Epithelial cell of prostate (primary cell): Measurements from ENCODE around the gene SQSTM1.
A peak's percentile ranks its signal among the peaks of the same experiment; 100 is the strongest.
"Not testable (repeated sequence)": the region's sequence is repeated elsewhere in the genome, so short reads cannot be mapped to it uniquely, and the experiment has no call there.

Experiments
- DNase-seq: peaks from one replicate; pipeline ENCODE4 v3.0.0-alpha.2; 2011; ENCODE audit warnings: low read depth, low spot score
- H3K27ac ChIP-seq: fragments of 450-650 bp; 2 replicates; pipeline ENCODE4 v1.5.1; 2017; ENCODE audit warnings: mild to moderate bottlenecking

Gene SQSTM1

DNA sequence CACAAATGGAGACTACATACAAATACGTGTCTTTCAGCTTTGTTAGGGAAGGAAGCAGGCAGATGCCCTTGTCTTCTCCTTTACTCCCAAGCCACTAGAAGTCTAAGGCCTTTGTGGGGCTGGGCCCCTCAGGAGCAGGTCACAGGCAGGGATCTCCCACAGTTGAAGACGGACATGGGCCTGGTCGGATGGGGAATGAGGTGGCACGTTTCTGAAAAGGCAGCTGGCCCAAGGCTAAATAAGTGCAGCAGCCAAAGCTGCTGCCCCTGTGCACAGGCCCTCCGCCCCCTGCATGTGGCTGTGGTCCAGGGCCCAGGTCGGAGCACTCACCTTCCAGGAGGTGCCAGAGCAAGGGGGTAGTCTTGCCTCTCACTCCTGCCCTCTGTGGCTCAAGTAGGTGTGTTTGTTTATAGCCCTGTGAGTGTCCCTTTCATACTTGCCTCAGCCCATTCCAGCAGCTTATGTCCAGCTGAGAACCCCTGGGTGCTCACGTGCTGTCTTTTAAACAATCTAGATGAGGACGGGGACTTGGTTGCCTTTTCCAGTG is 1.8 kb downstream of the SQSTM1 start:
- peak overlapping the region; percentile 84 for H3K27ac ChIP-seq
- no peak for DNase-seq

DNA sequence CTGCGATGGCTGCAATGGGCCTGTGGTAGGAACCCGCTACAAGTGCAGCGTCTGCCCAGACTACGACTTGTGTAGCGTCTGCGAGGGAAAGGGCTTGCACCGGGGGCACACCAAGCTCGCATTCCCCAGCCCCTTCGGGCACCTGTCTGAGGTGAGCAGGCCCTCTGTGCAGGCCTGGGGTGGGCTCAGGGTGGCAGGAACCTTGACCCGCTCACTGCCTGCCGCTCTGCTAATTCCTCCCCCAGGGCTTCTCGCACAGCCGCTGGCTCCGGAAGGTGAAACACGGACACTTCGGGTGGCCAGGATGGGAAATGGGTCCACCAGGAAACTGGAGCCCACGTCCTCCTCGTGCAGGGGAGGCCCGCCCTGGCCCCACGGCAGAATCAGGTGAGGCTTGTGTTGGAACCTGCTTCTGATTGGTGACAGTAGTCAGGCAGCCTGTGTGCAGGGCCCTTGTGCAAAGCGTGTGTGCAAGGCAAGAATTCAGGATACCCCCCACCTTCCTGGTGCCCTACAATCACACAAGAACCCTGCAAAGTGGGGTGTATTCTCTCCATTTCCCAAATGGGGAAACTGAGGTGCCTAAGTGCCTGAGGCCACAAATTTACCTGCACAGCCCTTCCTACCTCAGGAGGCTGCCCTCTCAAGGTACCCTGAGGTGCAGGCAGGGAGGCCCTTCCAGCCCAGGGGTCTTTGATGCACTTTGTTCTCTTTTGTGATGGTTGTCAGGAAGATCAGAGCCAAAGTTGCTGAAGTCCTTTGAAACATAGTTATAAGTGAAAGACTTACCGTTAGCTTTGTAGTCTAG is 3.4 kb downstream of the SQSTM1 start:
- no peak overlapping the region for H3K27ac ChIP-seq
- DNase-seq: no peak

DNA sequence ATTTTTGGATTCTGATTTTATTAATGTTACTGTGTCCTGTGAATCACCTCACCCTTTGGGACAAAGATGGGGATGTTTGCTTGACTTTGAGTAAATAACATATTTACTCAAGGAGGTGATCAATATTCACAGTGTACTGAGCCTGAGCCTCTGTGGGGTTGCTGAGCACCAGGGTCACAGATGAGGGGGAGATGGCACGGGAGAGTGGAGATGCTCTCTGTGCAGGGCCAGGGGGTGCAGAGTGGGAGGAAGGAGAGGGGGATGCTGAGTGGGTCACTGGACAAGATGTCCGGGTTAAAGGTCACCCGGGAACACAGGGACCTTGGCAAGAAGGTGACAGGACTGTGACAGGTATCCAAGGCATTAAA is 4.0 kb downstream of the SQSTM1 start:
- DNase-seq: no peak
- H3K27ac ChIP-seq: no peak overlapping the region

DNA sequence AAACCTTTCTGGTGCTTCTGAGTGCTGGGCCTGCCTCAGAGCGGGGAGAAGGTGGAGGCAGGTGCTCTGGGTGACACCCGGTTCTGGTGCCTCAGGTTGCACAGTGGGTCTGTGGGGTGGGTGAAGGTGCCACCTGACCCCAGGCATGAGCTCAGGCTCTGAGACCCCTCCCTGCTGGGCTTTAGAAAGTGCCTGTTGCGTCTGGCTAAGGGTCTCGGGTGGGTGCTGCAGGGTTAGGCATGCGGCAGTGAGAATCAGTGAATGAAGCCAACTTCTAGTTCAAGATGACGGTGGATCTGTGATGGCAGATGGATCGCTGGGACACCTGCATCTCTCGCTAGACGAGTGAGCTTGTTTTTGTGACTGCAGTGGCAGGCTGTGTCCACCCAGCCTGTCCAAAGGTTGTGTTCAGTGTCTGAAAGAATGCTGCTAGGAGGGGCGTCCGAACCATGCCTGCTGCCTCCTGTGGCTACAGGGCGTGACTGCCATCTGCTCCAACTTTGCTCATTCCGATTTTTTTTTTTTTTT is 5.0 kb downstream of the SQSTM1 start:
- no peak overlapping the region for H3K27ac ChIP-seq
- DNase-seq: no peak

DNA sequence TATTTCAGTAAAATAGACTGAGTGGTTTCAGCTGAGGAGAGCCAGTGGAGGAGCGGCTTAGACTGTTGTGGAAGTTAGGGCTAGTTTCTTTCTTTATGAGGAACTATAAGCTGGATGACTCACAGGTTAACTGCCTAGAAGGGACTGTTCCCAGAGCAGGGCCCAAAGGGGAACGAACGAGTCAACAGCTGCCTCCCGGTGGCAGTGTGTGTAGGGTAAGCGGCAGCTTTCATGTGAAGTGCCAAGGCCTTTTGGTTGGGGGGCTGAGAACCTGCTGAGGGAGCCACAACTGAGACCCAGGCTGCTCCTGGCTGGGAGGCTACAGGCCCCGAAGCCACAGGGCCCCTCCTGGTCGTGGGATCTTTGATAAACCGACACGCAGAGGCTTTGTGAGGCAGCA is 7.0 kb downstream of the SQSTM1 start:
- no peak for DNase-seq
- peak overlapping the region; percentile 17 for H3K27ac ChIP-seq

DNA sequence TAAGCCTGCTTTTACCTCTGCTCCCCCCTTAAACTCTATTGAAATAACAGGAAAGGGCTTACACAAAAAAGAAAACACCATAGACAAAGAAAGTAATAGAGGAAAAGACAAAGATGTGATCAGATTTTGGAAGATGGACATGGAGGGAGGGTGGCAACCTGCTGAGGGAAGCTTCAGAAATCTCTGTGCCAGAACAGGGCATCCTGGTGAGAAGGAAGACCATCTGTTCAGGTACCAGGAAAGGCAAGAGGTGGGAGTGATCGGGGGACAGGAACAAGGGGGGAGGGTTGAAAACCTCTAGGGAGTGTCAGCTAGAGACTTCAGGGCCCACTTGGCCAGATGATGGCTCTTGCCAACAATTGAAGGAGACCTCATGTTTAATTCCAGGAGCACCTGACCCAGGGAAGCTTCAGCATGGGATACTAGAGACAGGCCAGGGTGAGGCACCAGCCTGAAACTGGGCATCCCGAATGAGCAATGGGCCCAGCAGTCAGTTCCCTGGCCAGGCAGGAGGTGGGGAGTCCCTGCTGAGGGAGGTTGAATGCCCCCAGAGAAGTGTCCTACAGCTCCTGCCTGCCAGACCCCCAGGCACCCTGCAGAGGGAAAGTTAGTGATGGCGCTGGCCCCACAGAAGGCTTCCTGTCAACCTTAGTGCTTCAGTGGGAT is 8.2 kb downstream of the SQSTM1 start:
- no peak for DNase-seq
- H3K27ac ChIP-seq: no peak overlapping the region

DNA sequence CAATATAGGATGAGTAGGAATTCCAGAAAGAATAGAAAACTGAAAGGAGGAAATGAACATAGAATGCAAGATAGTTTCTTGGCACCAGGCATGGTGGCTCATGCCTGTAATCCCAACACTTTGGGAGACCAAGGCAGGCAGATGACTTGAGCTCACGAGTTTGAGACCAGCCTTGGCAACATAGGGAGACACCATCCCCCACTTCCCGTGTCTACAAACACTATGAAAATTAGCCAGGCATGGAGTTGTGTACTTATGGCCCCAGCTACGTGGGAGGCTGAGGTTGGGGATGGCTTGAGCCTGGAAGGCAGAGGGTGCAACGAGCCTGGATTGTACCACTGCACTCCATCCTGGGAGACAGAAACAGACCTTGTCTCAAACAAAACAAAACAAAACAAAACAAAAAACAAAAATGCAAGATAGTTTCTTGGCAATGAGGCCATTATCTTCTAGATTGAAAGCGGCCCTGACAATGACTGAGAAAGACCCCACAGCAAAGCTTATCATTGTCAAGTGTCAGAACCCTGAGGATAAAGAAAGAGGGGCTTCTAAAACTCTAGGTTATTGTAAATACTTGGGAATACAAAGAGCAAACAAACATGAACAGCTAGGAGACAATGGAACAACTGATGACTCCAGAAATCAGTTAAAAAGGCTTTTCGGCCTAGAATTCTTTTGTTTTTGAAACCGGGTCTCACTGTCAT is 9.2 kb downstream of the SQSTM1 start:
- DNase-seq: no peak

DNA sequence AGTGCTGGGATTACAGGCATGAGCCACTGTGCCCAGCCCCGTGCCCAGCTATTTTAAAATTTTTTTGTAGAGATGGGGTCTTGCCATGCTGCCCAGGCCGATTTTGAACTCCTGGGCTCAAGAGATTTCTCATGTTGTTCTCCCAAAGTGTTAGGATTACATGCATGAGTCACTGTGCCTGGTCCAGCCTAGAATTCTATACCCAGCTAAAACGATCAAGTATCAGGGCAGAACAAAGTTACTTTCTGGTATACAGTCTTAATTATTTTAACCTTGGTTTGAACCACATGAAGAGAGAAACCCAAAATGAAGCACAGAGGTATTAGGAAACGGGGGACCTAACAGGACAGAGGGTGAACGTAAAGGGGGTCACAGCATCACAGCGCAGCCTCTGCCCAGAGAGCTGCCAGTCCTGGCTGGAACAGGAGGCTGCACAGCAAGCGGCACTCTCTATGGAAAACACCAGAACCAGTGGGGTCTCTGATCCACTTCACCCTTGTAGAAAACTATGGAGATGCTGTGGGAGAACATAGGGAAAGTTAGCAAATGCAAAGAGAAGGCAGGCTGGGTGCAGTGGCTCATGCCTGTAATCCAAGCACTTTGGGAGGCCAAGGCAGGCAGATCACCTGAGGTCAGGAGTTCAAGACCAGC is 10.2 kb downstream of the SQSTM1 start:
- no peak for DNase-seq
- H3K27ac ChIP-seq: no peak overlapping the region

More for the DNA sequence above, 9.2 kb downstream of the SQSTM1 start:
- no peak overlapping the region for H3K27ac ChIP-seq

DNA sequence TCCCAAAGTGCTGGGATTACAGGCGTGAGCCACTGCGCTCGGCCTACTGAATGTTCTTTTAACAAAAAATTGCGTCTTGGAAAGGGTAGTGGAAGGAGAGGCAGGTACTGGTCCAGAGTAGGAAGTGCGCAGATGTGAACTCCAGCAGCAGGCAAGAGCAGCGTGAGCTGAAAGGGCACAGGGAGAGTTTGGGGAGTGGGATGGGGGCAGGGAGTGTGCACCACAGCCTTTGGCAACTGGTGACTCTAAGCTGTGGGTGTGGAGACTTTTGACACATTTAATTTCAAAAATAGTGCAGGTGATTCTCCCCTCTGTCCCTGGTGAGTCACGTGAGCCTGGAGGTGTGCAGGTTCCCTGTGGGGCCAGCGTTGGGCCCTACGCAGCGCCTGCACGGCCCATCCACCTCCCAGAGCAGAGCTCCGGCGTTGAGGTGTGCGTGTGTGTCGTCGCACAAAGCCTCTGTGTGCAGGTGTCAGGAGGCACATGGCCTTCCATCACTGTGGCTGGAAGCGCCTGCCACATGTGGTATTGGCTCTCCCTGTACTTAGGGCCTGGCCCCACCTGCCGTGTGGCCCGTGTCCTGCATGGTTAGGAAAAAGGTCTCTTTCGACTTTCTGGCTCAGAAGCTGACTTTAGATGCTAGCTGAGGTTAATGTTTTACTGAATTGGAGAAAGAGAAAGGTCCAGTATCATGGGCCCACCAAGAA is 11.5 kb downstream of the SQSTM1 start:
- no peak overlapping the region for H3K27ac ChIP-seq
- no peak for DNase-seq

DNA sequence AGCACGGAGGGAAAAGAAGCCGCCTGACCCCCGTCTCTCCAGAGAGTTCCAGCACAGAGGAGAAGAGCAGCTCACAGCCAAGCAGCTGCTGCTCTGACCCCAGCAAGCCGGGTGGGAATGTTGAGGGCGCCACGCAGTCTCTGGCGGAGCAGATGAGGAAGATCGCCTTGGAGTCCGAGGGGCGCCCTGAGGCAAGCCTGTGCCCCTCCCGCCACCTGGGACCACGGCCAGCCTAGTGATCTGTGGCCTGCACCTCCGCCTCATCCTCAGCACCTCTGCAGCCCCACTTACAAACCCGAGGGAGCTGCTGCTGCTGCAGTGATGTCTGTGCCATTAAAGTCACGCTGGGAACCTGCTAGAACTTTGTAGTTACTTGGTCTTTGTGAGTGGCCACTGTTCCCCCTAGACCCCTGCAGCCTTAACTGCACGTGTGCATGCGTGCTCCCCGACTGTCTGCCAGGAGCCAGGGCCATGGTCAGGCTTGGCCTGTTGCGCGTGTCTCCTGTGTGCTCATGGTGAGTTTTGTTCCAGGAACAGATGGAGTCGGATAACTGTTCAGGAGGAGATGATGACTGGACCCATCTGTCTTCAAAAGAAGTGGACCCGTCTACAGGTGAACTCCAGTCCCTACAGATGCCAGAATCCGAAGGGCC is 12.5 kb downstream of the SQSTM1 start:
- no peak for DNase-seq
- no peak overlapping the region for H3K27ac ChIP-seq

DNA sequence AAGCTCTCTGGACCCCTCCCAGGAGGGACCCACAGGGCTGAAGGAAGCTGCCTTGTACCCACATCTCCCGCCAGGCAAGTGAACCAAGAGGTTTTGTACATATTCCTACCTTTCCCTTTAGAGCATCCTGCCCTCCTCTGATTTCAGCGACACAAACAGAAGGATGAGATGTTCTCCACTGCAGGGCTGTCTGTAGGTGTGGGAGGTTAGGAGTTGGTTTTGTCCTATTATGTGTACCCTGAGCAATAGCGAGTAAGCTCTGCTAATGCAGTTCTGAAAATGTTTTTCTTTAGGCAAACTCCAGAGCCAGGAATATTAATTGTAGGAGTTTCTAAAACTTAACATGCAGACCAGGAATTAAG is 13.0 kb downstream of the SQSTM1 start:
- DNase-seq: no peak
- H3K27ac ChIP-seq: no peak overlapping the region

DNA sequence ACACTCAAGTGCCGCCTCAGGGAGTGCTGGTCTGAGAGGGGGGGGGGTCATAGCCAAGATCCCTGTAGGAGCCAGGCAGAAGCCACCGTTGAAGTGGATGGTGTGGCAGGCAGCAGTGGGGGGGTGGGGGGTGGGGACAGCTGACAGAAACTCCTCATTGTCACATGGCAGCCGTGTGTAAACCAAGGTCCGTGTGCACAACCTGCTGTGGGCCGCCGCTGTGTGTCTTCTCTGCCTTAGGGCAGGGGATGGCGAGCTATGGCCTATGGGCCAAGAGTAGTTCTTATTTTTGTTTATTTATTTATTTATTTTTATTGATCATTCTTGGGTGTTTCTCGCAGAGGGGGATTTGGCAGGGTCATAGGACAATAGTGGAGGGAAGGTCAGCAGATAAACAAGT is 13.4 kb downstream of the SQSTM1 start:
- no peak overlapping the region for H3K27ac ChIP-seq
- DNase-seq: no peak

DNA sequence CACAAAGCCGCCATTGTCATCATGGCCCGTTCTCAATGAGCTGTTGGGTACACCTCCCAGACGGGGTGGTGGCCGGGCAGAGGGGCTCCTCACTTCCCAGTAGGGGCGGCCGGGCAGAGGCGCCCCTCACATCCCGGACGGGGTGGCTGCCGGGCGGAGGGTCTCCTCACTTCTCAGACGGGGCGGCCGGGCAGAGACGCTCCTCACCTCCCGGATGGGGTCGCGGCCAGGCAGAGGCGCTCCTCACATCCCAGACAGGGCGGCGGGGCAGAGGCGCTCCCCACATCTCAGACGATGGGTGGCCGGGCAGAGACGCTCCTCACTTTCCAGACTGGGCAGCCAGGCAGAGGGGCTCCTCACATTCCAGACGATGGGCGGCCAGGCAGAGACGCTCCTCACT is 14.2 kb downstream of the SQSTM1 start:
- not testable (repeated sequence) for DNase-seq, H3K27ac ChIP-seq

DNA sequence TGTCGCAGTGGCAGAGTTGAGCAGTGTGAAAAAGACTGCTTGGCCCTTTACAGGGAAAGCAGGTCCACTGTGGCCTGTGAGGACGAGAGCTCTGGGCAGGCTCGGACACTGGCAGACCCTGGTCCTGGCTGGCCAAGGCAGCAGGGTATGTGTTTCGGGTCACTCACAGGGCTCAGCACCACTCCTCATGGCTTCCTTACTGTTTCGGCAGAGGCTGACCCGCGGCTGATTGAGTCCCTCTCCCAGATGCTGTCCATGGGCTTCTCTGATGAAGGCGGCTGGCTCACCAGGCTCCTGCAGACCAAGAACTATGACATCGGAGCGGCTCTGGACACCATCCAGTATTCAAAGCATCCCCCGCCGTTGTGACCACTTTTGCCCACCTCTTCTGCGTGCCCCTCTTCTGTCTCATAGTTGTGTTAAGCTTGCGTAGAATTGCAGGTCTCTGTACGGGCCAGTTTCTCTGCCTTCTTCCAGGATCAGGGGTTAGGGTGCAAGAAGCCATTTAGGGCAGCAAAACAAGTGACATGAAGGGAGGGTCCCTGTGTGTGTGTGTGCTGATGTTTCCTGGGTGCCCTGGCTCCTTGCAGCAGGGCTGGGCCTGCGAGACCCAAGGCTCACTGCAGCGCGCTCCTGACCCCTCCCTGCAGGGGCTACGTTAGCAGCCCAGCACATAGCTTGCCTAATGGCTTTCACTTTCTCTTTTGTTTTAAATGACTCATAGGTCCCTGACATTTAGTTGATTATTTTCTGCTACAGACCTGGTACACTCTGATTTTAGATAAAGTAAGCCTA is 15.7 kb downstream of the SQSTM1 start:
- no peak for DNase-seq
- no peak overlapping the region for H3K27ac ChIP-seq

DNA sequence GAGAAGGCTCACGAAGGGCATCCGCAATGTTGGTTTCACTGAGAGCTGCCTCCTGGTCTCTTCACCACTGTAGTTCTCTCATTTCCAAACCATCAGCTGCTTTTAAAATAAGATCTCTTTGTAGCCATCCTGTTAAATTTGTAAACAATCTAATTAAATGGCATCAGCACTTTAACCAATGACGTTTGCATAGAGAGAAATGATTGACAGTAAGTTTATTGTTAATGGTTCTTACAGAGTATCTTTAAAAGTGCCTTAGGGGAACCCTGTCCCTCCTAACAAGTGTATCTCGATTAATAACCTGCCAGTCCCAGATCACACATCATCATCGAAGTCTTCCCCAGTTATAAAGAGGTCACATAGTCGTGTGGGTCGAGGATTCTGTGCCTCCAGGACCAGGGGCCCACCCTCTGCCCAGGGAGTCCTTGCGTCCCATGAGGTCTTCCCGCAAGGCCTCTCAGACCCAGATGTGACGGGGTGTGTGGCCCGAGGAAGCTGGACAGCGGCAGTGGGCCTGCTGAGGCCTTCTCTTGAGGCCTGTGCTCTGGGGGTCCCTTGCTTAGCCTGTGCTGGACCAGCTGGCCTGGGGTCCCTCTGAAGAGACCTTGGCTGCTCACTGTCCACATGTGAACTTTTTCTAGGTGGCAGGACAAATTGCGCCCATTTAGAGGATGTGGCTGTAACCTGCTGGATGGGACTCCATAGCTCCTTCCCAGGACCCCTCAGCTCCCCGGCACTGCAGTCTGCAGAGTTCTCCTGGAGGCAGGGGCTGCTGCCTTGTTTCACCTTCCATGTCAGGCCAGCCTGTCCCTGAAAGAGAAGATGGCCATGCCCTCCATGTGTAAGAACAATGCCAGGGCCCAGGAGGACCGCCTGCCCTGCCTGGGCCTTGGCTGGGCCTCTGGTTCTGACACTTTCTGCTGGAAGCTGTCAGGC is 16.6 kb downstream of the SQSTM1 start:
- H3K27ac ChIP-seq: no peak overlapping the region
- no peak for DNase-seq

DNA sequence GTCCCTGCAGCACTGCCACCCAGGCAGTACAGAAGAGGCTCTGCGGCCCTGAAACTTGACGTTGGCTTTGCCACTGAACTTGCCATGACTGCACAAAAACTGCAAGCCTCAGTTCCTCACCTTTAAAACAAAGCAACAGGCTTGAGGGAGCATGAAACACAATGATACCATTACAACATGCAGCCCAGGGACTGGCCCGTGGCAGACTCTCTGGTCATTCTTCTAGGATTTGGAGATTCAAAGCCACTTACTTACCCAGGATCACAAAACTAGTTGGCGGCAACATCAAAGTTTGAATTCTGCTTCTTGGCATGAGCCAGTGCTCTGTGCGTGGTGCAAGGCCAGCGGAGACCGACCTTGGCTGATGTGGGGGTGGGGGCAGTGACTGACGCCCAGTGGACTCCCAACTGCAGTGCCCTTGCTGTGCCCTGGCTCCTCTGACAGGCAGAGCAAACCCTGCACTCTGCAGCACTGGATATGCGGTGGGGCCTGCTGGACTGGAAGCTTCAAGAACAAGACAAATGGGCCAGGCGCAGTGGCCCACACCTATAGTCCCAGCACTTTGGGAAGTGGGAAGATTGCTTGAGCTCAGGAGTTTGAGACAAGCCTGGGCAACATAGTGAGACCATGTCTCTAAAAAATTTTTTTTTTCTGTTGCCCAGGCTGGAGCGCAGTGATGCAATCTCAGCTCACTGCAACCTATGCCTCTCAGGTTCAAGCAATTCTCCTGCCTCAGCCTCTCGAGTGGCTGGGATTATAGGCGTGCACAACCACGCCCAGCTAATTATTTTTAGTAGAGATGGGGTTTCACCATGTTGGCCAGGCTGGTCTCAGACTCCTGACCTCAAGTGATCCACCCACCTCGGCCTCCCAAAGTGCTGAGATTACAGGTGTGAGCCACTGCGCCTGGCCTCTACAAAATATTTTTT is 18.9 kb downstream of the SQSTM1 start:
- no peak for DNase-seq
- H3K27ac ChIP-seq: peak overlapping the region; percentile 42
